GM12878 (cell line): ENCODE results near the gene WDR38. TPM values are rescaled to one million over a fixed set of nuclear protein-coding genes. Genes with fewer than 3 reads are reported as not detected.

Source experiments
- HSF1 ChIP-seq: fragments of 150-350 bp; IDR thresholded peaks from 2 replicates; pipeline ENCODE4 v1.6.1; 2014; ENCODE audit warnings: mild to moderate bottlenecking, low read depth, low read length
- KLF5 ChIP-seq: fragments of 450-650 bp; IDR thresholded peaks from 2 replicates; pipeline ENCODE4 v1.6.1; 2014; ENCODE audit warnings: mild to moderate bottlenecking; ENCODE audit not compliant: partially characterized antibody
- SIX5 ChIP-seq: IDR thresholded peaks from 2 replicates; pipeline ENCODE4 v1.6.1; 2011; ENCODE audit warnings: mild to moderate bottlenecking, low read depth, low read length, moderate library complexity; ENCODE audit not compliant: severe bottlenecking
- SP1 ChIP-seq: IDR thresholded peaks from one replicate; pipeline ENCODE4 v1.6.1; 2011; ENCODE audit warnings: low read depth, low read length
- ZNF687 ChIP-seq: fragments of 450-650 bp; IDR thresholded peaks from 2 replicates; pipeline ENCODE4 v1.6.1; 2017; ENCODE audit warnings: mild to moderate bottlenecking, moderate library complexity
- polyA plus RNA-seq, 11 experiments: library from polyadenylated mRNA; depleted of rRNA in 4 of 11; unstranded in 6 of 11; stranded (reverse) in 5 of 11; fragments of >200 nt; fragmentation: Nextera tagmentation in 4 of 11; fragmentation: Illumina TruSeq in 1 of 11; extraction: Ambion mirVana in 4 of 11; extraction: Trizol in 1 of 11; gene quantifications; 1 replicate in 1 of 11; 2 replicates in 10 of 11; pipeline versions ENCODE4 v1.2.1 to v1.2.3, GENCODE V29; 2011 to 2016; ENCODE audit warnings: inconsistent platforms in 2 of 11, missing spikeins in 2 of 11, low read depth in 1 of 11
- total RNA-seq, 4 experiments: library from RNA; depleted of rRNA in 3 of 4; stranded (reverse); fragments of >200 nt in 3 of 4; fragmentation: Illumina TruSeq in 1 of 4; extraction: Trizol in 1 of 4; gene quantifications; 2 replicates each; pipeline versions ENCODE4 v1.2.1 to v1.2.3, GENCODE V29; 2013 to 2021
- TF ChIP-seq, protein P1 (sequence below): IDR thresholded peaks from 2 replicates; pipeline ENCODE4 v1.6.1; 2012; ENCODE audit warnings: low read depth, low read length, improper control_type of control experiment
- TF ChIP-seq, protein P2 (sequence below): fragments of 450-650 bp; IDR thresholded peaks from 2 replicates; pipeline ENCODE4 v1.6.1; 2017; ENCODE audit warnings: mild to moderate bottlenecking

WDR38 gene
- total and polyA plus RNA-seq, 10 of the 15 experiments (the other 5 are each of a cell fraction or from before 2014, with no cell fraction given) = not detected

DNA sequence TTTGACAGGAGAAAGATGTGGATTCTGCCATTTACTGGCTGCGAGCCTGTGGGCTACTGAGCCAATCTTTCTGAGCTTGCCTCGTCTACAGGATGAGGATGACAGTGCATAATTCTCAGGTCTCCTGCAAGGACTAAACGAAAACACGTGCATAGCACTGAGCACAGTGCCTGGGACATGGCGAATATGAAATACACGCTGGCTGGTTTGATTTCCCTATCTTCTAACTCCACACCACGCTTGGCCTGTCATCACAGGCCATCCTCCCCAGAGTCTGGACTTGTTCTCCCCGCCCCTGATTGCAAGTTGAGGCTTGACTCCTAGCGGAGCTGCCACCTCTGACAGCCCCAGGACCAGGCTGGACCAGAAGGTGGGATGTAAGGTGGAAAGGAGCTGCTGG is 46.6 kb downstream of the WDR38 start (continued):
- TF ChIP-seq KLF5 (no peak), SIX5 (no peak), SP1 (no peak), ZNF687 (no peak), HSF1 (no peak)
- TF ChIP-seq, protein P1, sequence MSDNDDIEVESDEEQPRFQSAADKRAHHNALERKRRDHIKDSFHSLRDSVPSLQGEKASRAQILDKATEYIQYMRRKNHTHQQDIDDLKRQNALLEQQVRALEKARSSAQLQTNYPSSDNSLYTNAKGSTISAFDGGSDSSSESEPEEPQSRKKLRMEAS = no peak
- TF ChIP-seq, protein P2, sequence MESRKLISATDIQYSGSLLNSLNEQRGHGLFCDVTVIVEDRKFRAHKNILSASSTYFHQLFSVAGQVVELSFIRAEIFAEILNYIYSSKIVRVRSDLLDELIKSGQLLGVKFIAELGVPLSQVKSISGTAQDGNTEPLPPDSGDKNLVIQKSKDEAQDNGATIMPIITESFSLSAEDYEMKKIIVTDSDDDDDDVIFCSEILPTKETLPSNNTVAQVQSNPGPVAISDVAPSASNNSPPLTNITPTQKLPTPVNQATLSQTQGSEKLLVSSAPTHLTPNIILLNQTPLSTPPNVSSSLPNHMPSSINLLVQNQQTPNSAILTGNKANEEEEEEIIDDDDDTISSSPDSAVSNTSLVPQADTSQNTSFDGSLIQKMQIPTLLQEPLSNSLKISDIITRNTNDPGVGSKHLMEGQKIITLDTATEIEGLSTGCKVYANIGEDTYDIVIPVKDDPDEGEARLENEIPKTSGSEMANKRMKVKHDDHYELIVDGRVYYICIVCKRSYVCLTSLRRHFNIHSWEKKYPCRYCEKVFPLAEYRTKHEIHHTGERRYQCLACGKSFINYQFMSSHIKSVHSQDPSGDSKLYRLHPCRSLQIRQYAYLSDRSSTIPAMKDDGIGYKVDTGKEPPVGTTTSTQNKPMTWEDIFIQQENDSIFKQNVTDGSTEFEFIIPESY = no peak
- TF ChIP-seq, all 136 proteins: peak for 0
